Adipose tissue (tissue), 3 donors: Measurements from ENCODE around the gene ASB15. TPM values are rescaled to one million over a fixed set of nuclear protein-coding genes. Genes with fewer than 3 reads are reported as not detected.

Experiments used
- H3K27ac ChIP-seq: one replicate; pipeline ENCODE4 v1.5.1; 2013; ENCODE audit warnings: low read depth, low read length
- WGBS, 3 donors: extraction: QIAGEN DNeasy Blood & Tissue Kit; methylation state at CpG; one replicate each; pipeline ENCODE4 v1.1.7; 2013; 5-methylcytosine and 5-hydroxymethylcytosine counted together
- polyA plus RNA-seq, 3 donors: library from polyadenylated mRNA; stranded (reverse); fragments of 200-250 nt; gene quantifications; one replicate each; pipeline ENCODE4 v1.2.3, GENCODE V29; 2013
- donor health status: healthy with polysubstance abuse.
- donor health status: Bipolar disorder and iron deficiency.
- donor health status: healthy.

Gene ASB15
- polyA plus RNA-seq, 3 donors: 0.22 TPM; not detected in 2

- H3K27ac ChIP-seq: no peak overlapping the region
- 82 to 89% (median 89%) methylated on average over 4 of the region's 4 CpGs for WGBS, 3 donors
These were observed 17.8 kb upstream of the ASB15 start for GRCh38 chr7:123583821-123584220.

- WGBS, 3 donors: 90 to 93% (median 90%) methylated on average over 2 of the region's 2 CpGs
- no peak overlapping the region for H3K27ac ChIP-seq
These were observed 13.2 kb upstream of the ASB15 start for GRCh38 chr7:123588376-123588775.

GRCh38 chr7:123594813-123595241 is 6.8 kb upstream of the ASB15 start:
- no peak overlapping the region for H3K27ac ChIP-seq
- 58 to 63% (median 61%) methylated on average over 10 of the region's 10 CpGs for WGBS, 3 donors

GRCh38 chr7:123598657-123599056 is 3.0 kb upstream of the ASB15 start:
- H3K27ac ChIP-seq: no peak overlapping the region
- WGBS, 3 donors: 64 to 74% (median 71%) methylated on average over 3 of the region's 3 CpGs

GRCh38 chr7:123599766-123600165 is 1.9 kb upstream of the ASB15 start:
- WGBS, 3 donors: 80 to 95% (median 86%) methylated on average over 2 of the region's 2 CpGs

GRCh38 chr7:123600876-123601275 is 745 bp upstream of the ASB15 start:
- no peak overlapping the region for H3K27ac ChIP-seq
- WGBS, 3 donors: 47 to 65% (median 54%) methylated on average over 3 of the region's 3 CpGs

More at GRCh38 chr7:123599766-123600165, 1.9 kb upstream of the ASB15 start:
- H3K27ac ChIP-seq: no peak overlapping the region

GRCh38 chr7:123602648-123603047 is 1.0 kb downstream of the ASB15 start:
- no peak overlapping the region for H3K27ac ChIP-seq
- 83 to 86% (median 86%) methylated on average over 3 of the region's 3 CpGs for WGBS, 3 donors

GRCh38 chr7:123604739-123605138 is 3.1 kb downstream of the ASB15 start:
- 36 to 69% (median 68%) methylated on average over 3 of the region's 3 CpGs for WGBS, 3 donors
- no peak overlapping the region for H3K27ac ChIP-seq

GRCh38 chr7:123607423-123607975 is 5.9 kb downstream of the ASB15 start:
- WGBS, 3 donors: 75 to 82% (median 81%) methylated on average over 4 of the region's 4 CpGs
- no peak overlapping the region for H3K27ac ChIP-seq

GRCh38 chr7:123608991-123609882 is 7.6 kb downstream of the ASB15 start:
- 74 to 84% (median 79%) methylated on average over 5 of the region's 5 CpGs for WGBS, 3 donors
- no peak overlapping the region for H3K27ac ChIP-seq

GRCh38 chr7:123609883-123610239 is 8.2 kb downstream of the ASB15 start:
- H3K27ac ChIP-seq: no peak overlapping the region
- WGBS, 3 donors: 72 to 88% (median 73%) methylated on average over 2 of the region's 2 CpGs

GRCh38 chr7:123612024-123612423 is 10.4 kb downstream of the ASB15 start:
- H3K27ac ChIP-seq: no peak overlapping the region

- H3K27ac ChIP-seq: no peak overlapping the region
- WGBS, 3 donors: 41 to 53% (median 50%) methylated on average over 2 of the region's 2 CpGs
These were observed 13.7 kb downstream of the ASB15 start for GRCh38 chr7:123615344-123615743.

GRCh38 chr7:123616223-123616622 is 14.6 kb downstream of the ASB15 start:
- no peak overlapping the region for H3K27ac ChIP-seq

- no peak overlapping the region for H3K27ac ChIP-seq
- 80 to 85% (median 83%) methylated on average over 4 of the region's 4 CpGs for WGBS, 3 donors
These were observed 20.1 kb downstream of the ASB15 start for GRCh38 chr7:123621707-123622106.

- no peak overlapping the region for H3K27ac ChIP-seq
- WGBS, 3 donors: 77 to 87% (median 86%) methylated on average over 6 of the region's 6 CpGs
These were observed 21.2 kb downstream of the ASB15 start for GRCh38 chr7:123622660-123623386.

GRCh38 chr7:123624527-123625183 is 23.0 kb downstream of the ASB15 start:
- H3K27ac ChIP-seq: no peak overlapping the region
- 60 to 66% (median 63%) methylated on average over 12 of the region's 12 CpGs for WGBS, 3 donors

GRCh38 chr7:123625254-123625653 is 23.6 kb downstream of the ASB15 start:
- no peak overlapping the region for H3K27ac ChIP-seq
- 57 to 78% (median 67%) methylated on average over 2 of the region's 2 CpGs for WGBS, 3 donors

- 90 to 95% (median 93%) methylated on average over 2 of the region's 2 CpGs for WGBS, 3 donors
- H3K27ac ChIP-seq: no peak overlapping the region
These were observed 26.2 kb downstream of the ASB15 start for GRCh38 chr7:123627851-123628250.
